ENCODE results near the gene SUPT3H. TPM values are rescaled to one million over a fixed set of nuclear protein-coding genes. Genes with fewer than 3 reads are reported as not detected.

Gene SUPT3H
- total RNA-seq, 1 donor from 2014 or later = 13.3 TPM

GRCh38 chr6:45112711-45113110 is 265.0 kb downstream of the SUPT3H start:
- Mint-ChIP-seq H3K9me3 (ENCODE audit: low read depth) (no peaks in the 10 kb centered on the region), H3K4me1 (ENCODE audit: low read depth) (peaks cover 27% of the 10 kb centered on the region), H3K27ac (ENCODE audit: unreplicated experiment) (no peak overlapping the region), H3K27me3 (ENCODE audit: low read depth) (no peaks in the 10 kb centered on the region), H3K36me3 (ENCODE audit: low read depth) (no peaks in the 10 kb centered on the region), H3K4me3 (ENCODE audit: unreplicated experiment) (no peak overlapping the region)
- DNase-seq (ENCODE audit: low spot score) = no peak
- no peak for TF ChIP-seq CTCF (IDR thresholded peaks at IDR 0.05)

- Mint-ChIP-seq H3K36me3 (ENCODE audit: low read depth) (no peaks in the 10 kb centered on the region), H3K9me3 (ENCODE audit: low read depth) (no peaks in the 10 kb centered on the region), H3K4me1 (ENCODE audit: low read depth) (peaks cover 7% of the 10 kb centered on the region), H3K4me3 (ENCODE audit: unreplicated experiment) (no peak overlapping the region), H3K27ac (ENCODE audit: unreplicated experiment) (no peak overlapping the region), H3K27me3 (ENCODE audit: low read depth) (no peaks in the 10 kb centered on the region)
- no peak for DNase-seq (ENCODE audit: low spot score)
- TF ChIP-seq CTCF (IDR thresholded peaks at IDR 0.05) = no peak
These were observed 268.2 kb downstream of the SUPT3H start for GRCh38 chr6:45109551-45109950.

DNA sequence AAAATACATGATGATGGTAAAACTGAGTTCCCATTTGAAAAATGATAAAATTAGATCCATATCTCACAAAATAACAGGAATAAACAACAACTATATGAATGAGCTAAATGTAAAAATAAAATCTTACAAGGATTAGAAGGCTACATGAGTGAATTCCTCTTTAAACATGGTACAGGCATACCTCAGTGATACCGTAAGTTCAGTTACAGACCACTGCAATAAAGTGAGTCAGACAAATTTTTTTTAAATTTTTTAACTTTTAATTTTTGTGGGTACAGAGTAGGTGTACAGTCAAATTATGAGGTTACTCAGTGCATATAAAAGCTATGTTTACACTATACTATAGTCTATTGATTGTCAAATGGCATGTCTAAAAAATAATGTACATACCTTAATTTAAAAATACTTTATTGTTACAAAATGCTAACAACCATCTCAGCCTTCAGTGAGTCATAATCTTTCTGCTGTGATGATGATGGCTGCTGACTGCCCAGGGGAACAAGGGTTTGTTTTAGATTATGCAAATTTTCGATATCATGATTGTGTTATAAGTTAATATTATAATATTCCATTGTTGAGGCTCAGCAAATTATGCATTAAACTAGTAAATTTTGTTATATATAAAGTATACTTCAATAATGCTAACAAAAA is 272.4 kb downstream of the SUPT3H start:
- Mint-ChIP-seq H3K27ac (ENCODE audit: unreplicated experiment) (no peak overlapping the region), H3K27me3 (ENCODE audit: low read depth) (no peaks in the 10 kb centered on the region), H3K4me3 (ENCODE audit: unreplicated experiment) (no peak overlapping the region), H3K4me1 (ENCODE audit: low read depth) (peaks cover 7% of the 10 kb centered on the region), H3K9me3 (ENCODE audit: low read depth) (no peaks in the 10 kb centered on the region), H3K36me3 (ENCODE audit: low read depth) (no peaks in the 10 kb centered on the region)
- no peak for TF ChIP-seq CTCF (IDR thresholded peaks at IDR 0.05)
- DNase-seq (ENCODE audit: low spot score) = no peak

- no peak for TF ChIP-seq CTCF (IDR thresholded peaks at IDR 0.05)
- no peaks in the 10 kb centered on the region for H3K9me3 Mint-ChIP-seq (ENCODE audit: low read depth)
- H3K4me1 Mint-ChIP-seq (ENCODE audit: low read depth) = no peaks in the 10 kb centered on the region
- no peak for DNase-seq (ENCODE audit: low spot score)
- H3K27me3 Mint-ChIP-seq (ENCODE audit: low read depth) = no peaks in the 10 kb centered on the region
- no peaks in the 10 kb centered on the region for H3K36me3 Mint-ChIP-seq (ENCODE audit: low read depth)
- no peak overlapping the region for H3K27ac Mint-ChIP-seq (ENCODE audit: unreplicated experiment)
- no peak overlapping the region for H3K4me3 Mint-ChIP-seq (ENCODE audit: unreplicated experiment)
These were observed 273.3 kb downstream of the SUPT3H start for GRCh38 chr6:45104429-45104828.

GRCh38 chr6:45098256-45098655 is 279.5 kb downstream of the SUPT3H start:
- Mint-ChIP-seq H3K27me3 (ENCODE audit: low read depth) (no peaks in the 10 kb centered on the region), H3K4me1 (ENCODE audit: low read depth) (no peaks in the 10 kb centered on the region), H3K36me3 (ENCODE audit: low read depth) (peaks cover 2% of the 10 kb centered on the region), H3K27ac (ENCODE audit: unreplicated experiment) (no peak overlapping the region), H3K4me3 (ENCODE audit: unreplicated experiment) (no peak overlapping the region), H3K9me3 (ENCODE audit: low read depth) (no peaks in the 10 kb centered on the region)
- DNase-seq (ENCODE audit: low spot score) = no peak
- no peak for TF ChIP-seq CTCF (IDR thresholded peaks at IDR 0.05)

All from chondrocyte (in vitro differentiated cells).